ENCODE data around the gene IGSF23. TPM values are rescaled to one million over a fixed set of nuclear protein-coding genes. Genes with fewer than 3 reads are reported as not detected.

Gene IGSF23
- total and polyA plus RNA-seq, 2 experiments from 2014 or later, result not detected

DNA sequence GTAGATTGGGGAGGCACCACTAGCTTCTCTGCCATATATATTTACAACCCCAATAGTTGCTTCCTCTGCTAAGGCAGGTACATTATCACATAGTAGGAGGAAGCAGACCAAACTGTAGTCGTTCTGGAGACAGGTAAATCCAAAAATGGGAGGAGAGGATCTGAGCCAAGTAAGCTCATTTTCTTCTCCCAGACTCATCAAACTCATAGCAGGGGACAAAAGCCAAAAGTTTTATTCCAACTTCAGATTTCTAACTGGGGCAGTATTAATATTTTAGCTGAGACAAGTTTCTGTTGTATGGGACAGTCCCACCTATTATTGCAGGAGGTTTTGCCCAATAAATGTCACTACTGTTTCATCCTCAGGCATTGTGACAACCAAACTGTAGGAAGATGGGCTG lies 7.8 kb upstream of the IGSF23 start (continued):
- TF ChIP-seq, protein P1, sequence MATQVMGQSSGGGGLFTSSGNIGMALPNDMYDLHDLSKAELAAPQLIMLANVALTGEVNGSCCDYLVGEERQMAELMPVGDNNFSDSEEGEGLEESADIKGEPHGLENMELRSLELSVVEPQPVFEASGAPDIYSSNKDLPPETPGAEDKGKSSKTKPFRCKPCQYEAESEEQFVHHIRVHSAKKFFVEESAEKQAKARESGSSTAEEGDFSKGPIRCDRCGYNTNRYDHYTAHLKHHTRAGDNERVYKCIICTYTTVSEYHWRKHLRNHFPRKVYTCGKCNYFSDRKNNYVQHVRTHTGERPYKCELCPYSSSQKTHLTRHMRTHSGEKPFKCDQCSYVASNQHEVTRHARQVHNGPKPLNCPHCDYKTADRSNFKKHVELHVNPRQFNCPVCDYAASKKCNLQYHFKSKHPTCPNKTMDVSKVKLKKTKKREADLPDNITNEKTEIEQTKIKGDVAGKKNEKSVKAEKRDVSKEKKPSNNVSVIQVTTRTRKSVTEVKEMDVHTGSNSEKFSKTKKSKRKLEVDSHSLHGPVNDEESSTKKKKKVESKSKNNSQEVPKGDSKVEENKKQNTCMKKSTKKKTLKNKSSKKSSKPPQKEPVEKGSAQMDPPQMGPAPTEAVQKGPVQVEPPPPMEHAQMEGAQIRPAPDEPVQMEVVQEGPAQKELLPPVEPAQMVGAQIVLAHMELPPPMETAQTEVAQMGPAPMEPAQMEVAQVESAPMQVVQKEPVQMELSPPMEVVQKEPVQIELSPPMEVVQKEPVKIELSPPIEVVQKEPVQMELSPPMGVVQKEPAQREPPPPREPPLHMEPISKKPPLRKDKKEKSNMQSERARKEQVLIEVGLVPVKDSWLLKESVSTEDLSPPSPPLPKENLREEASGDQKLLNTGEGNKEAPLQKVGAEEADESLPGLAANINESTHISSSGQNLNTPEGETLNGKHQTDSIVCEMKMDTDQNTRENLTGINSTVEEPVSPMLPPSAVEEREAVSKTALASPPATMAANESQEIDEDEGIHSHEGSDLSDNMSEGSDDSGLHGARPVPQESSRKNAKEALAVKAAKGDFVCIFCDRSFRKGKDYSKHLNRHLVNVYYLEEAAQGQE (IDR thresholded peaks at IDR 0.05; ENCODE audit: unreplicated experiment), result no peak
- TF ChIP-seq JUNB (IDR thresholded peaks at IDR 0.05; ENCODE audit: unreplicated experiment), result no peak
- no peak for TF ChIP-seq POLR2AphosphoS5 (IDR thresholded peaks at IDR 0.05; ENCODE audit: low read depth)
- TF ChIP-seq EZH2phosphoT487 (IDR thresholded peaks at IDR 0.05; ENCODE audit: unreplicated experiment), result no peak
- TF ChIP-seq EZH2 (IDR thresholded peaks at IDR 0.05; ENCODE audit: low read depth, unreplicated experiment), result no peak
- no peak for TF ChIP-seq NANOG (IDR thresholded peaks at IDR 0.05; ENCODE audit: borderline replicate concordance)

DNA sequence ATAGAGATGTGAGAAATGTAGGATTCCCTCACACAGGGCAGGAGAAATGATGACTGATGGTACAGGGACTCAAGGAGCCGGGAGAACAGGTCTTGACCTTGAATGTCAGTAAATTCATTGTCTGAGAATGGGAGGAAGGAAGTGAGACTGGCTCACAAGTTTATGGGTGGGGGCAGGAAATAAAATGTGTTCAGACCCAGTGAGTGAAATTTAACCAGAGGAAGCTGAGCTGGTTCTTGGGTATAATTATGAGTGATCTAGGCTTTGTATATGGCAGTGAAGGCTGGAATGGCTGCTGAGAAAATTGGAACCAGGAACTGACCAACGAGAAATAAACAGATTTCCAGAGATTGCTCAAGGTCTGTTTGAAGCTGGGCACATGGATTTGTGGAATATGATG lies 6.3 kb upstream of the IGSF23 start:
- no peak overlapping the region for H3K4me3 Mint-ChIP-seq
- Histone ChIP-seq H3K9me2 (ENCODE audit: insufficient read depth) (no peaks in the 10 kb centered on the region), H3K4me3 (no peak overlapping the region), H2AFZ (no peak overlapping the region), H3K36me3 (ENCODE audit: insufficient read depth) (no peaks in the 10 kb centered on the region), H3K27ac (ENCODE audit: low read depth) (no peak overlapping the region), H3K4me2 (no peak overlapping the region), H3F3A (replicated peaks; ENCODE audit: low read depth) (no peaks in the 10 kb centered on the region), H4K20me1 (replicated peaks; ENCODE audit: insufficient read depth) (no peaks in the 10 kb centered on the region), H3K4me1 (ENCODE audit: insufficient read depth) (peaks cover 39% of the 10 kb centered on the region), H3K79me2 (replicated peaks; ENCODE audit: insufficient read depth) (no peaks in the 10 kb centered on the region), H3K27me3 (ENCODE audit: insufficient read depth) (no peaks in the 10 kb centered on the region)
- H3K9me3 Mint-ChIP-seq, result no peaks in the 10 kb centered on the region; the same call in 1 of the 3 replicates
- H3K36me3 Mint-ChIP-seq (ENCODE audit: low read depth), result no peaks in the 10 kb centered on the region; the same call in 2 of the 3 replicates
- ATAC-seq, result no peak
- H3K4me1 Mint-ChIP-seq, result peaks cover 32% of the 10 kb centered on the region
- no peak overlapping the region for H3K27ac Mint-ChIP-seq
- DNase-seq (ENCODE audit: low spot score), result no peak
- H3K27me3 Mint-ChIP-seq (ENCODE audit: insufficient read depth, low read depth, poor library complexity), result peaks cover 3% of the 10 kb centered on the region
- TF ChIP-seq EZH2phosphoT487 (IDR thresholded peaks at IDR 0.05; ENCODE audit: unreplicated experiment), result no peak
- TF ChIP-seq CREB1 (CRISPR knock-in tag; IDR thresholded peaks at IDR 0.05; ENCODE audit: low read depth), result no peak
- TF ChIP-seq EZH2 (IDR thresholded peaks at IDR 0.05; ENCODE audit: low read depth, unreplicated experiment), result no peak
- no peak for TF ChIP-seq ZNF331 (CRISPR knock-in tag; IDR thresholded peaks at IDR 0.05; ENCODE audit: low read depth)
- TF ChIP-seq, protein P2, sequence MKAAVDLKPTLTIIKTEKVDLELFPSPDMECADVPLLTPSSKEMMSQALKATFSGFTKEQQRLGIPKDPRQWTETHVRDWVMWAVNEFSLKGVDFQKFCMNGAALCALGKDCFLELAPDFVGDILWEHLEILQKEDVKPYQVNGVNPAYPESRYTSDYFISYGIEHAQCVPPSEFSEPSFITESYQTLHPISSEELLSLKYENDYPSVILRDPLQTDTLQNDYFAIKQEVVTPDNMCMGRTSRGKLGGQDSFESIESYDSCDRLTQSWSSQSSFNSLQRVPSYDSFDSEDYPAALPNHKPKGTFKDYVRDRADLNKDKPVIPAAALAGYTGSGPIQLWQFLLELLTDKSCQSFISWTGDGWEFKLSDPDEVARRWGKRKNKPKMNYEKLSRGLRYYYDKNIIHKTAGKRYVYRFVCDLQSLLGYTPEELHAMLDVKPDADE (IDR thresholded peaks at IDR 0.05), result no peak
- no peak for TF ChIP-seq JUNB (IDR thresholded peaks at IDR 0.05; ENCODE audit: unreplicated experiment)
- TF ChIP-seq POLR2AphosphoS5 (IDR thresholded peaks at IDR 0.05; ENCODE audit: low read depth), result no peak
- TF ChIP-seq, protein P3, sequence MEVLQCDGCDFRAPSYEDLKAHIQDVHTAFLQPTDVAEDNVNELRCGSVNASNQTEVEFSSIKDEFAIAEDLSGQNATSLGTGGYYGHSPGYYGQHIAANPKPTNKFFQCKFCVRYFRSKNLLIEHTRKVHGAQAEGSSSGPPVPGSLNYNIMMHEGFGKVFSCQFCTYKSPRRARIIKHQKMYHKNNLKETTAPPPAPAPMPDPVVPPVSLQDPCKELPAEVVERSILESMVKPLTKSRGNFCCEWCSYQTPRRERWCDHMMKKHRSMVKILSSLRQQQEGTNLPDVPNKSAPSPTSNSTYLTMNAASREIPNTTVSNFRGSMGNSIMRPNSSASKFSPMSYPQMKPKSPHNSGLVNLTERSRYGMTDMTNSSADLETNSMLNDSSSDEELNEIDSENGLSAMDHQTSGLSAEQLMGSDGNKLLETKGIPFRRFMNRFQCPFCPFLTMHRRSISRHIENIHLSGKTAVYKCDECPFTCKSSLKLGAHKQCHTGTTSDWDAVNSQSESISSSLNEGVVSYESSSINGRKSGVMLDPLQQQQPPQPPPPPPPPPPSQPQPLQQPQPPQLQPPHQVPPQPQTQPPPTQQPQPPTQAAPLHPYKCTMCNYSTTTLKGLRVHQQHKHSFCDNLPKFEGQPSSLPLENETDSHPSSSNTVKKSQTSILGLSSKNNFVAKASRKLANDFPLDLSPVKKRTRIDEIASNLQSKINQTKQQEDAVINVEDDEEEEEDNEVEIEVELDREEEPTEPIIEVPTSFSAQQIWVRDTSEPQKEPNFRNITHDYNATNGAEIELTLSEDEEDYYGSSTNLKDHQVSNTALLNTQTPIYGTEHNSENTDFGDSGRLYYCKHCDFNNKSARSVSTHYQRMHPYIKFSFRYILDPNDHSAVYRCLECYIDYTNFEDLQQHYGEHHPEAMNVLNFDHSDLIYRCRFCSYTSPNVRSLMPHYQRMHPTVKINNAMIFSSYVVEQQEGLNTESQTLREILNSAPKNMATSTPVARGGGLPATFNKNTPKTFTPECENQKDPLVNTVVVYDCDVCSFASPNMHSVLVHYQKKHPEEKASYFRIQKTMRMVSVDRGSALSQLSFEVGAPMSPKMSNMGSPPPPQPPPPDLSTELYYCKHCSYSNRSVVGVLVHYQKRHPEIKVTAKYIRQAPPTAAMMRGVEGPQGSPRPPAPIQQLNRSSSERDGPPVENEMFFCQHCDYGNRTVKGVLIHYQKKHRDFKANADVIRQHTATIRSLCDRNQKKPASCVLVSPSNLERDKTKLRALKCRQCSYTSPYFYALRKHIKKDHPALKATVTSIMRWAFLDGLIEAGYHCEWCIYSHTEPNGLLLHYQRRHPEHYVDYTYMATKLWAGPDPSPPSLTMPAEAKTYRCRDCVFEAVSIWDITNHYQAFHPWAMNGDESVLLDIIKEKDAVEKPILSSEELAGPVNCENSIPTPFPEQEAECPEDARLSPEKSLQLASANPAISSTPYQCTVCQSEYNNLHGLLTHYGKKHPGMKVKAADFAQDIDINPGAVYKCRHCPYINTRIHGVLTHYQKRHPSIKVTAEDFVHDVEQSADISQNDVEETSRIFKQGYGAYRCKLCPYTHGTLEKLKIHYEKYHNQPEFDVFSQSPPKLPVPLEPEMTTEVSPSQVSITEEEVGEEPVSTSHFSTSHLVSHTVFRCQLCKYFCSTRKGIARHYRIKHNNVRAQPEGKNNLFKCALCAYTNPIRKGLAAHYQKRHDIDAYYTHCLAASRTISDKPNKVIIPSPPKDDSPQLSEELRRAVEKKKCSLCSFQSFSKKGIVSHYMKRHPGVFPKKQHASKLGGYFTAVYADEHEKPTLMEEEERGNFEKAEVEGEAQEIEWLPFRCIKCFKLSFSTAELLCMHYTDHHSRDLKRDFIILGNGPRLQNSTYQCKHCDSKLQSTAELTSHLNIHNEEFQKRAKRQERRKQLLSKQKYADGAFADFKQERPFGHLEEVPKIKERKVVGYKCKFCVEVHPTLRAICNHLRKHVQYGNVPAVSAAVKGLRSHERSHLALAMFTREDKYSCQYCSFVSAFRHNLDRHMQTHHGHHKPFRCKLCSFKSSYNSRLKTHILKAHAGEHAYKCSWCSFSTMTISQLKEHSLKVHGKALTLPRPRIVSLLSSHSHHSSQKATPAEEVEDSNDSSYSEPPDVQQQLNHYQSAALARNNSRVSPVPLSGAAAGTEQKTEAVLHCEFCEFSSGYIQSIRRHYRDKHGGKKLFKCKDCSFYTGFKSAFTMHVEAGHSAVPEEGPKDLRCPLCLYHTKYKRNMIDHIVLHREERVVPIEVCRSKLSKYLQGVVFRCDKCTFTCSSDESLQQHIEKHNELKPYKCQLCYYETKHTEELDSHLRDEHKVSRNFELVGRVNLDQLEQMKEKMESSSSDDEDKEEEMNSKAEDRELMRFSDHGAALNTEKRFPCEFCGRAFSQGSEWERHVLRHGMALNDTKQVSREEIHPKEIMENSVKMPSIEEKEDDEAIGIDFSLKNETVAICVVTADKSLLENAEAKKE (CRISPR knock-in tag; IDR thresholded peaks at IDR 0.05), result no peak
- no peak for TF ChIP-seq NANOG (IDR thresholded peaks at IDR 0.05; ENCODE audit: borderline replicate concordance)
- no peak for TF ChIP-seq ZNF114 (CRISPR knock-in tag; IDR thresholded peaks at IDR 0.05)
- TF ChIP-seq, protein P4, sequence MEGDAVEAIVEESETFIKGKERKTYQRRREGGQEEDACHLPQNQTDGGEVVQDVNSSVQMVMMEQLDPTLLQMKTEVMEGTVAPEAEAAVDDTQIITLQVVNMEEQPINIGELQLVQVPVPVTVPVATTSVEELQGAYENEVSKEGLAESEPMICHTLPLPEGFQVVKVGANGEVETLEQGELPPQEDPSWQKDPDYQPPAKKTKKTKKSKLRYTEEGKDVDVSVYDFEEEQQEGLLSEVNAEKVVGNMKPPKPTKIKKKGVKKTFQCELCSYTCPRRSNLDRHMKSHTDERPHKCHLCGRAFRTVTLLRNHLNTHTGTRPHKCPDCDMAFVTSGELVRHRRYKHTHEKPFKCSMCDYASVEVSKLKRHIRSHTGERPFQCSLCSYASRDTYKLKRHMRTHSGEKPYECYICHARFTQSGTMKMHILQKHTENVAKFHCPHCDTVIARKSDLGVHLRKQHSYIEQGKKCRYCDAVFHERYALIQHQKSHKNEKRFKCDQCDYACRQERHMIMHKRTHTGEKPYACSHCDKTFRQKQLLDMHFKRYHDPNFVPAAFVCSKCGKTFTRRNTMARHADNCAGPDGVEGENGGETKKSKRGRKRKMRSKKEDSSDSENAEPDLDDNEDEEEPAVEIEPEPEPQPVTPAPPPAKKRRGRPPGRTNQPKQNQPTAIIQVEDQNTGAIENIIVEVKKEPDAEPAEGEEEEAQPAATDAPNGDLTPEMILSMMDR (conservative IDR thresholded peaks at IDR 0.05; ENCODE audit: low read depth in 2 of 2), result no peak
- TF ChIP-seq STAT1 (IDR thresholded peaks at IDR 0.05; ENCODE audit: unreplicated experiment), result no peak

Measured in GM23338 (cell line).